ENCODE measurements around the gene SLC4A3.

- TF ChIP-seq POLR2A (IDR thresholded peaks at IDR 0.05) (no peak), CTCF (IDR thresholded peaks at IDR 0.05) (no peak)
Measured at GRCh38 chr2:219658874-219659273, 31.4 kb downstream of the SLC4A3 start.

Data from uterus (tissue), 2 donors.